GM19043 (cell line): ENCODE data around the gene XYLT1.
"Not testable (repeated sequence)": the region's sequence is repeated elsewhere in the genome, so short reads cannot be mapped to it uniquely, and the experiment has no call there.

Experiments
- ATAC-seq: cut with Tn5 transposase; IDR thresholded peaks from one replicate; pipeline ENCODE4 v1.9.1; 2021; ENCODE audit warnings: low read depth; ENCODE audit not compliant: unreplicated experiment

The XYLT1 gene

DNA sequence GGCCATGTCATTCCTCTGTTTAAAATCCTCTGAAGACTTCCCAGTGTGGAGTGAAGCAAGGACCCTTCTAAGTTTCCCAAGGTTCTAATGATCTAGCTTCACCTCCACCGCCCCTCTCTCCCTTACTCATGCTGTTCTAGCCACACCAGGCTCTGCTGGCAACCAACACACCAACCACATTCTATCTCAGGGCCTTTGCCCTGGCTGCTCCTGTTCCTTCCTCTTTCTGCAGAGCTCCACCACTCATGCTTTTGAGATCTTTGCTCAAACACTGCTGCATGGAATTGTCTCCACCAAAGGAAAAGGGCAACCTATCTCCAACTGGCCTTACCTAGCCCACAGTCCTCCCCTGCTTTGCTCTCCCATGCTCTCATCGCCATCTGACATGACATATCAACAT, 128.7 kb downstream of the XYLT1 start:
- ATAC-seq, result no peak

DNA sequence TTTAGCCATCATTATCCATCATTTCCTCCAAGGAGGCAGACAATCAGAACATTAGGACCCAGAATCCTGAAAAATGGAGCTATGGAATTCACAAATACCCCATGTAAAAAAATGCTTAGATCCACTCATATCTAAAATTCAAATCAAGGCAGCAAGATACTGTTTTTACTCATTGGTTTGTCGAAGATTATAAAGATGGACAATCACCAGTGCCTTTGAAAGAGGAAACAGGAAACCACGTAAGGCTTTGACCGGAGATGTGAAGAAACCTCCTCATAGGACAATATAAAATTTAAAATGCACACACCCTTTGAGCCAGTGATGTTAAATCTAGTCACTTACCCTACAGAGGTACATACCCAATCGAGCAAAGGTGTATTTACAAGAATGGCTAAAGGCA, 130.0 kb downstream of the XYLT1 start:
- ATAC-seq, result no peak

DNA sequence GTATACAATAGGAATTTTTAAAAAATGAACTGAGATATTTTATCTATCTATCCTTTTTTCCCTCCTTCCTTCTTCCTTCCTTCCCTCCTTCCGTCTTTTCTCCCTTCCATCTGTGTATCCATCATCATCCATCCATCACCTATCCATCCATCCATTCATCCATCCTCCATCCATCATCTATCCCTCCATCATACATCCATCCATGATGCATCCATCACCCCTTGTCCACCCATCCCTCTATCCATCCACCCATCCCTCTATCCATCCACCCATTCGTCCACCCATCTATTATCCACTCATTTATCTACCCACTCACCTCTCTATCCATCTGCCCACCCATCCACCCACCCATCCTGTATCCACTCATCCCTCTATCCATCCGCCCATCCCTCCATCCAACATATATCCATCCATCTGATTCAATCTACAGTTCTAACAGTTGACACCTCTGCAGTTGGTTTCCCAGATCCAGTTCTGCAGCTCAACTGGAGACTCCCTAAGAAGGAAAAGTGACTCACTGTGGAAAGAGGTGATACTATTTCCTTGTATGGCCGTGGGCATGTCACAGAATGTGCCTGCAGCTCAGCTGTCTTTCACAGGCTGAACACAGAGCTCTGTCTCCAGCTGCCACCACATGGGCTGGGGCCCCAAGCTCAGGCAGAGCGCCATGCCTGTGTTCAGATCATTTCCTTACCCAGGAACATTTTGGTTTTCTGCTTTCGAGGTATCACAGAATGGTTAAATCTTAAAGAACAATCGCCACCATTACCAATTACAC, 130.8 kb downstream of the XYLT1 start:
- ATAC-seq, result no peak

DNA sequence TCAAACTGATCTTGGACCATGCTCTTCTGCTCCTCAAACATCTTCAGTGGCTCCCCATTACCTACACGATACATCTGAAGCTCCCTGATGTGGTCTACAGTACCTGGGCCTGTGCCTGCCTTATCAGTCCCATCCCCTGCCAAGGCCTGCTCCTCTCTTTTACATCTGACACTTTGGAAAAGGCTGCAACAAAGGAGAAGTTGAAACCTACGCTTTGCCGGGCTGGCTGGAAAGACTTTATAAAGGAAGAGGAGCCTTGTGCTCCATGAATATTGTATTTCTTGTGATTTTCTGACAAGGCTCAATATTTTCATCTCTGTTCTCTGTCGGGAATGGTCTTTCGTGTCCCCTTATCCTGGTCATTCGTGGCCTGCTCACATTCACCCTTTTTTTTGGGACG, 132.5 kb downstream of the XYLT1 start:
- ATAC-seq, result no peak

DNA sequence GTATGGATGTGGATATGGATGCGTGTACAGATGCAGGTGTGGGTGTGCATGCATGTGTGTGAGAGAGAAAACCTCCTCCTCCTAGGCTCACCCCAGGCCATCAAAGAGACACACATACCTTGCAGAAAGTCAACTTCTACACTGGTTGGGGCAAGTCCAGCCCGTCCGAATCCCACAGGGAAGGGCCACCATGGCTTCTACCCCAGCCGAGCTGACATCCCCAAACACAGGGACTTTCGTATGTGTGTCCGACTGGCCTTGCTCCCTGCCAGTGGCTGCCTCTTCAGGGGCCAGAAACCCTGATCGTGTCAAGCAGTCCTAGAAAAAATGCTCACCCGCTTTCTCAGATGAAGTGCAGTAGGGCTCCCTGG, 134.2 kb downstream of the XYLT1 start:
- no peak for ATAC-seq

DNA sequence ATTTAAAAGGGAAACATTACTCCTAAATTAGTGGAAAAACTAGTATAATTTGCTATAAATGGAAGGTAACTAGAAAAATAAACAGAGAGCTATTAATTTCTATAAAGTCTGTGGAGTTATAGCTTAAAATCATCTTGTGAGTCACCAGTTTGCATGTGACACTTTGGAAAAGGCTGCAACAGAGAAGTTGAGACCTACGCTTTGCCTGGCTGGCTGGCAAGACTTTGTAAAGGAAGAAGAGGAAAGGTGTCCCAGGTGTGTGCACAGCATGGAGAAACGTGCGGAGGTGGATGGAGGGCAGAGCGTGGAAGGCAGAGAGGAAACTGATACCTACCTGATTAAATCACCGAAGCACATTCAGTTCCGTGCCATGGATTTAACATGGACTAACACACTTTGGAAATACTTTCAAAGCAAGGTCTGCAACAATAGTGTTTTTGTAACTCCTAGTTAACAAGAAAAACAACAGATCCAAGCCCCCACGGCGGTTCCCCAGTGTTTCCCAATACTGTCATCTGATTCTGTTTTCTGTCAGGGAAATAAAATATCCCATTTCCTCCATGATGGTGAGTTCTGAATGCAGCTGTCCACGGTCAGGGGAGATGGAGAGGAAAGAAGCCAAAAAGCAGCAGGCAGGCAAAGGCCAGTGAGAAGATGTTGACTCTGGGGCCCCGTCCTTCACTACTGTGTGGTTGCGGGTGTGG, 134.8 kb downstream of the XYLT1 start:
- ATAC-seq, result no peak

DNA sequence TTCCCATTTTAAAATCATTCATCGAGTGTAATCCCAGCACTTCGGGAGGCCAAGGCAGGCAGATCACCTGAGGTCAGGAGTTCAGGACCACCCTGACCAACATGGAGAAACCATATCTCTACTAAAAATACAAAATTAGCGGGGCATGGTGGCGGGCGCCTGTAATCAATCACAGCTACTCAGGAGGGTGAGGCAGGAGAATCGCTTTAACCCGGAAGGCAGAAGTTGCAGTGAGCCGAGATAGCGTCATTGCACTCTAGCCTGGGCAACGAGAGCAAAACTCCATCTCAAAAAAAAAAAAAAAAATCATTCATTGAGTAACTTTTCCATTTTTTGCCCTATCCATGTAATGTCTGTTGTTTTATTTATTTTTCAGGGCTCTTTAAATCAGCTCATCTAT, 135.4 kb downstream of the XYLT1 start:
- not testable (repeated sequence) for ATAC-seq

DNA sequence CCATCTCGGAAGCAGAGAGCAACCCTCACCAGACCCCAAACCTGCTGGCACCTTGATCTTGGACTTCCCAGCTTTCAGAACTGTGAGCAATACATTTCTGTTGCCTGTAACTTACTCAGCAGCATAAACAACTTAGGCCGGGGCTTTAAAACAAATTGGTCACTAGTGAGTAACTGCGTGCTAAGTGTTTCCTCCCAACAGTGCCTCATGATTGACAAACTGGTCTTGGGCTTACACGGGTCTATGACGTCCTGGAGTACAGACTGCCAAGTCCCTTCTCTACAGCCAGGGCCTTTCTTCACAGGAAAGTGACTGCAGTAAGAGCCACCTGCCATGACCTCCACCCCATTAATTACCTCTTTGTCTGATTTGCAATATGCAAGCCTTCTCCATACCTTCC, 136.7 kb downstream of the XYLT1 start:
- ATAC-seq, result no peak

DNA sequence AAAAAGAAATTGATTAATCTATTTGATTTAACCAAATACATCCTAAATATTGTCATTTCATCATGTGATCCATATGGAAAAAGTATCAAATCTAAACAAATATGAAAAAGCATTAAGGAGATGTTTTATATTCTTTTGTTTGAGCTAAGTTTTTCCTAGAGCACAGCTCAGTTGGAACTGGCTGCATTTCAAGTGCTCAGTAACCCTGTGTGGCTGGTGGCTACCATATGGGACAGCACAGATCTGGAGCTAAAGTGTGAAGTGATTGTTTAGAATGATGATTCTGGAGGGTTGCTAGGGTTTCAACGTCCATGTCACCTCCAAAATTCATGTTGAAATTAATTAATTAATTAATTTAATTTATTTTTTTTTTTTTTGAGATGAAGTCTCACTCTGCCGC, 137.5 kb downstream of the XYLT1 start:
- ATAC-seq, result no peak

DNA sequence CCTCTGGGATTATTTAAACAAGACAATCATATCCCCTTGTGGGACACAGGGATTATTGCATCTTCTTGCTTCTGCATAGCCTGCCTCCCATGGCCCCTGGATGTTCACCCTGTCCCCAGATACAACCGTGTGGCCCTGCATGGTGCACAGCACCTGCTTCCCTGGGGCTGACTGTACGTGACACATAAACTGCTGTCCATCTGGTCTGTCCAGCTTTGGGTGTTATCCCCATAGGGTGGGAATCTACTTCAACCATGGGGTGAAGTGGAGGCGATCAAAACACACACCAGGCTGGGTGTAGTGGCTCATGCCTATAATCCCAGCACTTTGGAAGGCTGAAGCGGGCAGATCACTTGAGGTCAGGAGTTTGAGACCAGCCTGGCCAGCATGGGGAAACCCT, 138.8 kb downstream of the XYLT1 start:
- ATAC-seq, result no peak

DNA sequence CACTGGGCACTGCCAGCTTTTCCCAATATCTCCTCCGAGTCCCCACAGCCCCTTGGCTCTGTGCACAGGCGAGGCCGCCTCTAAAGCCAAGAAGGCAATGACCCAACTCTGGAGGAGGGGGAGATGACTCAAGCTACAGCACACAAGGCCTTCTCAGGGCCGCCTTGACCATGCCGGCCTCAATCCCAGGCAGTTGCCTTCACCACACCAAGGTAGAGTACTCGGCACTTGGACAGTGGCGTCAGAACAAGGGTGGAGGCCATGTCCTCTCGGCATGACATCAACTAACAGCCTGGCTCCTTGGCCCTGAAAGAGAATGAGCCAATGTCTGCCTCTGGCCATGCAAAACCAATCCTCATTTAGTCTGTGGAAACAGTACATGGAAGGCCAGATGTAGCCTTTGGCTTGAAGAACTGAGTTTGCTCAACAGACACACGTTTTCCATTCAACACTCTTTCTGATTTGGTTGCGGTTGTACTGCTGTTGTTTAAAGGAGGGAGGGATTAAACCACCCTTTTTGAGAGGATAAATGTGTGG, 139.6 kb downstream of the XYLT1 start:
- no peak for ATAC-seq

DNA sequence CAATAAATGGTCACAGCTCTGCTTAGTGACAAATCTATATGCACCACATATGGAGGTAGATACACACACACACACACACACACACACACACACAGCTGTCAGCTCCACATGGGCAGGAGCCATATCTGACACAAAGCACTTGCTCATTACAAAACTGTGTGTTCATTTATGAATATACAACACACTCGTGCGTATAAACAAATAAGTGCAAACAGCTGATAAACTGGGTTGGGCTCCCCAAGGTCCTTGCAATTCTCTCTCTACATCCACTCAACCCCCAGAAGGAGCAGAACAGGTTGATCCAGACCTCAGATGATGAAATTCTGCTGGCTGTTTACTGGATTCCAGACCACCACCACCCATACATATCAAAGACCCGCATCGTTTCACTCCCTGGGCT, 140.7 kb downstream of the XYLT1 start:
- ATAC-seq, result no peak

DNA sequence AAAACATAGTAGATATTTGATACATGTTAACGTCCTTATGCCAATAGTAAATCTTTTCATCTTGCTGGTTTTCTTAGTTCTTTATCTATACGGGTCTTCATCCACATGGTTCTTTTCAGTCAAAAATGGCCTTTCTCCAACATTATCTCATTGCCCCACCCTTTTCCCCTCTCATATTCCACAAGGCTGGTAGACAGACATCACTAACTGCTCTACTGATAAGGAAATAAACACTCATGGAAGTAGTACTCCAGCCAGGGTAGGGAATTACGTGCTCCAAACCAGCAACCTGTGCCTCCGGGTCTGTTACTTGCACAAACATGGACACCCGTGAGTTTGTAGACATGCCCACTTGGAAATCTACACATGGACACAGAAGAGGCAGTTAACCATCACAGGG, 141.4 kb downstream of the XYLT1 start:
- no peak for ATAC-seq

DNA sequence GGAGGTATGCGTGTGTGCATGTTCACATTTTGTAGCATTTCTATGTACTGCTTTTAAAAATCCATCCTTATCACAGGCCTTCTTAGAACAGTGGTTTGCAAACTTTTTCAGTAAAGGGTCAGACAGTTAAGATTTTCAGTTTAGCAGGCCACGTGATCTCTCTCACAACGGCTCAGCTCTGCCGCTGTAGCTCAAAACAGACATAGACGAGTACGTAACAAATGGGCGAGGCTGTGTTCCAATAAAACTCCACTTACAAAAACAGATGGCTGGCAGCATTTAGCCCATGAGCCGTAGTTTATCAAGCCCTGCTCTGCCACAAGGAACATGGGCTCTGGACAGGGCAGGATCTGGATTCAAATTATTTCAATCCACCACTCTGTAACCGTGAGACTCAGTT, 141.8 kb downstream of the XYLT1 start:
- ATAC-seq, result no peak

DNA sequence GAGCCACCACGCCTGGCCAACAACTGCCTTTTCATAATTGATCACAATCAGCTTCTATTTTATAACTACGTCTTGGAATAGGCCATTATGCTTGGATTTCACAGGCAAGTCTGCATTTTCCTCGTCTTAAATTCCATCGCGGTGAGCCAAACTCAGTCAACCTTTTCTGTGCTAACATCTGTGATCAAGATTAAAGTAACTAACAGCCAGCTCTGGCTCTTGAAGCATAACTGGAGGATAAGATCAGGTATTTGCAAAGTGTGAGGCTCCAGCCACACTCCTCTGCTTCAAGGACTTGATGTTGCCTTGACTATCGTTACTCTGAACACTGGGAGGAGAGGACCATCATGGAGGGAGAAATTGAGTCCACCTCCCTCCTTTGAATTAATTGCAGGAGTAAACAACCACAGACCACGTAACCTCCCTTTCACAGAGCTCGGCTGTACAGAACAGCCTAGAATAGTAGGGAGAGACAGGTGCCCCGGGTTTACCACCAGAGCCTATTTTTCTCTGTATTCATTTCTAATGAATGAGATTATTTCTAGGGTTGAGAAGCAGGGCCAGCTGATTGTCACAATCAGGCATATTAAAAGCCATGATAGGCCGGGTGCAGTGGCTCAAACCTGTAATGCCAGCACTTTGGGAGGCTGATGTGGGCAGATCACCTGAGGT, 143.0 kb downstream of the XYLT1 start:
- ATAC-seq, result no peak

DNA sequence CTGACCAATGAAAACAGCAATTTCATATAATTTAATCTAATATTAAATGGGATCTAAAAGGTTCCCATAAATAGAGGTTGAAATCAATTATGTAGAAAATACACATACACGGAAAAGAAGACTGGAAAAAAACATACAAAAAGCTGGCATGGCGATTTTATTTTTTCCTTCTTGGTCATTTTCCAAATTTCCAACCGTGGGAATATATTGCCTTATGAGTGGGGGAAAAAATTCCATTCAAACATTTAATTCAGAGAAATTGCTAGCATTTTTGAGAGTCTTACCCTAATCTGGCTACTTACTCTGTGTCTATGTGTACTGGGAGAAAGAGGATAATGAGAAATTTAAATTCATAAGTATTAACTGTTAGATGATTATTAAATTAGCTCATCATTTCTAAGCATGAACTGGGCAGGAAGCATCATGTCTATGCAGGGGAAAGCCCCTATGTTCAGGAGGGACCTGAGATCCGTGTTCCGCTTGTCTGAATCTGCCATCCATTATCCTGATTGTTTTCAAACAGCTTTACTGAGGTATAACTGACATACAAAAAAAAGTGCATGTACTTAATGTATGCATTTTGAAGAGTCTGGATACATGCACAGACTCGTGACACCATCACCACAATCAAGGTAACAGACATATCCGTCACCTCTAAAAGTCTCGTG, 145.2 kb downstream of the XYLT1 start:
- no peak for ATAC-seq

DNA sequence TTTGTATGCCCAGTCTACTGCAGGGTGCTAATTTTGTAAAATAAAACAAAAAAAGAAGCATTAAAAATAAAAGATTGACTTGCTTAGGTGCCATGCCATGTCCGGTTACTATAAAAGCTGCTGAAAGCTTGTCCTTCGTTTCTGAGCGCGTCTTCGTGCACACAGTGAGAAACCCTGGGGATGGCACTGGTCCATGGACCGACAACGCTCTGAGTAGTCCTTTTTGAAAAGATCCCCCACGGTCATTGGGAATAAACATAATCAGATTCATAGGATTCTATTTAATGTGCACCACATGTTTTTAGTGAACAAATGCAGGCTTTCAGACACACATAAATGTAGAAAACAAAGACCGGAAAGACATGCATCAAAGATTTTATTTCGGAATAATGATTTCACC, 146.3 kb downstream of the XYLT1 start:
- ATAC-seq, result no peak

DNA sequence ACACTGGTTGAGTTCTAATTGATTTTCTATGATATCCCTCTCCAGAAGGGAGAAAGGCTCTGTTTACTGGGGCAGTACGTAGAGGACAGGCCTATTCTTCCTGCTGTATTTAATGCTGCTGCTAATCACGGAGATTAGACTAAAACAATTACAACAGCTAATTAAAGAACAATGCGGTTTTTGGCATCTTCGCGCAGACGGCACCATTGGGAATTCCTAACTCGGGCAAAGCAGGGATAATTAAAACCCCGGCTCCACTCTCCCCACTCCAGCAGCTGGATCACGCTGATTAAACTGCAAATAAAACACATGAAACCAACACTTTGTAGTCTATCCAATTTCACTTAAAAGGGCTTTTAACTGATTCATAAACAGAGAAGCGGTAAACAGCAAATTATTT, 147.6 kb downstream of the XYLT1 start:
- ATAC-seq, result no peak

DNA sequence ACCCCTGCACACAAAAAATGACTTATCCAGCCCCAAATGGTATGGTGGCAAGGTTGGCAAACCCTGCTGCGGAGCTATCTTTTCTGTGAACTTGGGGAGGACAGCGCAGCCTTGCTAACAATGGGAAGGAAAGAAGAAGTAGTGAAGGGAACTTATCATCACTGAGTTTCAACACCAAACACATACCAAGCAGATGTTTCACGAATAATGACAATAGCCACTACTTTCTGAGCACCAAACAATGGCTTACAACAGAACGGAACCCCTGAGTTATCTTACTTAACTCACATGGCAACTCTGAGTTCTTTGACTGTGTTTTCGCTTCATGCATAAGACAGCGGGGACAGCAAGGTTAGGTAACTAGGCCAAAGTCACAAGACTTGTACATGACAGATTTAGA, 148.9 kb downstream of the XYLT1 start:
- ATAC-seq, result no peak

DNA sequence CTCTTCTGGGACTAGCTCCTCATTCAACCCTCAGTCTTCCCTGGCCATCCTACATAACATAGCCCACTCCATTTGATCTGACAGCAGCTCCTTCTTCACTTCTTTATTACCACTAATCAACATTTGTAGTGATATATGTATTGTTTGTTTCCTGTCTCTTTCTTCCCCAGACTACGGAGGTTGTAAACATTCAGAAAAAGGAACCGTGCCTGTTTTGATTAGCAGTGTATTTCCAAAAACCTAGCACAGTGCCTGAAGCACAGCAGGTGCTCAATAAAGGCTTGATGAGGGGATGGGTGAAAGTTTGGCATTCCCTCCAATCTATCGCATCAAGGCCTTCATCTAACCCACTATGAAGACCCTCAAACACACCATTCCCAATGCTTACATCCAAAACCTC, 150.8 kb downstream of the XYLT1 start:
- no peak for ATAC-seq

DNA sequence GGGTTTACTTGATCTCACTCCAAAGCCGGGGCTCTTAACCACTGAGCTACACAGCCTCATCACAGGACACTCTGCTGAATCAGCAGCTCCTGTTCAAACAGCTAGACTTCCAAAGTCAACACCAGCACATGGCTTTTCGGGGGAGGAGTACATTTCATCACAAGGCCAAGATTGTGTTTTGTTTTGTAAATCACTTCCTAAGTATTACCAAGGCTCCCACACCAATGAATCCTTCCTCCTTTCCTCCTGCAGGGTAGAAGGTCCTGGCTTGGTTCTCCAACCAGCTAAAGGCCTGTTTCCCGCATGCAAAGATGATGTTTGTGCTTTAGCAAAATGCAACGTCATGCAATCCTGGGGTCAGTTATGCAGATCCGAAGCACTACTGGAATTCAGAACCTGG, 152.5 kb downstream of the XYLT1 start:
- ATAC-seq, result no peak
